NCI-H1105 treated with DMSO at 0.1 percent for 48 hours (cell line): ENCODE results near the gene PKHD1.

Experiments used
- DNase-seq: peaks from one replicate; lab custom pipeline; 2025; lab: John Stamatoyannopoulos, UW

The PKHD1 gene

GRCh38 chr6:52087498-52087999 is at the start of gene PKHD1:
Gene PKHD1, minus strand, starts transcription at chr6:52087613. Its CDS starts 2,680 bp downstream, at chr6:52084933.
- peak; percentile 6 for DNase-seq

GRCh38 chr6:52136934-52137467 is 49.6 kb upstream of the PKHD1 start:
- no peak for DNase-seq

GRCh38 chr6:52136055-52136454 is 48.6 kb upstream of the PKHD1 start:
- no peak for DNase-seq

GRCh38 chr6:52135217-52135616 is 47.8 kb upstream of the PKHD1 start:
- no peak for DNase-seq

GRCh38 chr6:52134011-52134410 is 46.6 kb upstream of the PKHD1 start:
- DNase-seq: no peak

GRCh38 chr6:52133324-52133723 is 45.9 kb upstream of the PKHD1 start:
- DNase-seq: no peak

GRCh38 chr6:52132292-52132691 is 44.9 kb upstream of the PKHD1 start:
- DNase-seq: no peak

- no peak for DNase-seq
Measured at GRCh38 chr6:52130440-52130839, 43.0 kb upstream of the PKHD1 start.

GRCh38 chr6:52127957-52128356 is 40.5 kb upstream of the PKHD1 start:
- no peak for DNase-seq

- no peak for DNase-seq
Measured at GRCh38 chr6:52126231-52126630, 38.8 kb upstream of the PKHD1 start.

GRCh38 chr6:52125572-52125971 is 38.2 kb upstream of the PKHD1 start:
- no peak for DNase-seq

- no peak for DNase-seq
Measured at GRCh38 chr6:52125139-52125538, 37.7 kb upstream of the PKHD1 start.

- no peak for DNase-seq
Measured at GRCh38 chr6:52124126-52125121, 37.0 kb upstream of the PKHD1 start.

- DNase-seq: no peak
Measured at GRCh38 chr6:52123251-52123650, 35.8 kb upstream of the PKHD1 start.

GRCh38 chr6:52117352-52117751 is 29.9 kb upstream of the PKHD1 start:
- DNase-seq: no peak

GRCh38 chr6:52116605-52116948 is 29.2 kb upstream of the PKHD1 start:
- DNase-seq: no peak

- peak; percentile 71 for DNase-seq
Measured at GRCh38 chr6:52115891-52116604, 28.6 kb upstream of the PKHD1 start.

GRCh38 chr6:52115145-52115741 is 27.8 kb upstream of the PKHD1 start:
- DNase-seq: no peak

GRCh38 chr6:52109171-52109571 is 21.8 kb upstream of the PKHD1 start:
- no peak for DNase-seq

- DNase-seq: peak; percentile 39
Measured at GRCh38 chr6:52108128-52108527, 20.7 kb upstream of the PKHD1 start.

GRCh38 chr6:52106994-52107393 is 19.6 kb upstream of the PKHD1 start:
- DNase-seq: no peak

- no peak for DNase-seq
Measured at GRCh38 chr6:52104979-52105378, 17.6 kb upstream of the PKHD1 start.
